ENCODE data around the gene ETS2. TPM values are rescaled to one million over a fixed set of nuclear protein-coding genes. Genes with fewer than 3 reads are reported as not detected.

Gene ETS2
- total and polyA plus RNA-seq, 2 experiments from 2014 or later: 4.4 to 7.3 TPM

DNA sequence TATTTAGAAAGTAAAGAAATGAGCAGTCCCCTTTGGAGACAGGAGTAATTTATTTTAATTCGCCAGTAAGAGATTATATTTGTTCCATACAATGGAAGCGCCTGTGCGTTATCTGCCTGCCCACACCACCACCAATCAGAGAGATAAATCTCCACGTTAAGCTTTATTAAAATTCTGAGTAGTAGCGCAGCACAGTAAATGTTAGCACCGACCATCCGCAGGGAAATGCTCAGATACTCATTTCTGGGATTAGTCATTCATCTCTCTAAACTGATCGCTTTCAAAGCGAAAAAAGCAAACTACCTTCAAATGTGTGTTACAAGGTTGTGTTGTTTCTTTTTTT, 1.2 kb downstream of the ETS2 start:
- no peaks in the 10 kb centered on the region for H3K36me3 ChIP-seq (ENCODE audit: low read depth)
- no peaks in the 10 kb centered on the region for H3K9me3 ChIP-seq (ENCODE audit: low read depth)
- H4K20me1 ChIP-seq (ENCODE audit: insufficient read depth): no peaks in the 10 kb centered on the region
- H3K9ac ChIP-seq: peak overlapping the region; percentile 84
- peak overlapping the region; percentile 88 for H3K4me2 ChIP-seq (ENCODE audit: unreplicated experiment)
- H3K9me2 ChIP-seq (ENCODE audit: insufficient read depth): no peaks in the 10 kb centered on the region
- peaks cover 45% of the 10 kb centered on the region for H3K79me2 ChIP-seq (ENCODE audit: insufficient read depth)
- H3K4me1 ChIP-seq (ENCODE audit: insufficient read depth): peaks cover 24% of the 10 kb centered on the region
- no peaks in the 10 kb centered on the region for H3K27me3 ChIP-seq (replicated peaks; ENCODE audit: insufficient read depth)
- no peak for TF ChIP-seq EZH2phosphoT487 (IDR thresholded peaks at IDR 0.05; ENCODE audit: insufficient read depth, low read depth)
- no peak for TF ChIP-seq EZH2 (IDR thresholded peaks at IDR 0.05; ENCODE audit: insufficient read depth, poor library complexity, severe bottlenecking)
- H2AFZ ChIP-seq: peak overlapping the region; percentile 88
- WGBS, 2 experiments (ENCODE audit: low coverage in 1 of 2, low lambda C conversion rate in 2 of 2, missing lambda C conversion rate in 2 of 2): 1 to 2% methylated on average over 9 of the region's 9 CpGs
- H3K27ac ChIP-seq: 0 out of 2 replicates have a peak overlapping the region, but pooled peaks have one; percentile 1
- peak; percentile 76 for DNase-seq
- in situ Hi-C loops (cut with MboI): loop anchor here (10.0 kb wide), 2 partner anchors 72 to 318 kb away; no protein-coding TSS in a partner anchor
- H3F3A ChIP-seq (ENCODE audit: insufficient read depth): peaks cover 31% of the 10 kb centered on the region
- H3K4me3 ChIP-seq: peak overlapping the region; percentile 82

- H3K27me3 ChIP-seq (replicated peaks; ENCODE audit: insufficient read depth): no peaks in the 10 kb centered on the region
- peaks cover 25% of the 10 kb centered on the region for H3K4me1 ChIP-seq (ENCODE audit: insufficient read depth)
- 5 to 16% methylated on average over 2 of the region's 2 CpGs for WGBS, 2 experiments (ENCODE audit: low coverage in 1 of 2, low lambda C conversion rate in 2 of 2, missing lambda C conversion rate in 2 of 2)
- peak overlapping the region; percentile 88 for H3K4me2 ChIP-seq (ENCODE audit: unreplicated experiment)
- 0 out of 2 replicates have a peak overlapping the region, but pooled peaks have one; percentile 1 for H3K27ac ChIP-seq
- peaks cover 34% of the 10 kb centered on the region for H3F3A ChIP-seq (ENCODE audit: insufficient read depth)
- H3K79me2 ChIP-seq (ENCODE audit: insufficient read depth): peaks cover 50% of the 10 kb centered on the region
- no peaks in the 10 kb centered on the region for H4K20me1 ChIP-seq (ENCODE audit: insufficient read depth)
- H3K9me3 ChIP-seq (ENCODE audit: low read depth): no peaks in the 10 kb centered on the region
- 0 out of 2 replicates have a peak overlapping the region, but pooled peaks have one; percentile 88 for H2AFZ ChIP-seq
- TF ChIP-seq EZH2 (IDR thresholded peaks at IDR 0.05; ENCODE audit: insufficient read depth, poor library complexity, severe bottlenecking) (no peak), EZH2phosphoT487 (IDR thresholded peaks at IDR 0.05; ENCODE audit: insufficient read depth, low read depth) (no peak)
- peak overlapping the region; percentile 82 for H3K4me3 ChIP-seq
- no peaks in the 10 kb centered on the region for H3K9me2 ChIP-seq (ENCODE audit: insufficient read depth)
- in situ Hi-C loops (cut with MboI): loop anchor here (10.0 kb wide), 2 partner anchors 73 to 317 kb away; no protein-coding TSS in a partner anchor
- DNase-seq: peak; percentile 28
- no peaks in the 10 kb centered on the region for H3K36me3 ChIP-seq (ENCODE audit: low read depth)
- H3K9ac ChIP-seq: peak overlapping the region; percentile 84
Measured at GRCh38 chr21:38807441-38807871, 1.7 kb downstream of the ETS2 start.

DNA sequence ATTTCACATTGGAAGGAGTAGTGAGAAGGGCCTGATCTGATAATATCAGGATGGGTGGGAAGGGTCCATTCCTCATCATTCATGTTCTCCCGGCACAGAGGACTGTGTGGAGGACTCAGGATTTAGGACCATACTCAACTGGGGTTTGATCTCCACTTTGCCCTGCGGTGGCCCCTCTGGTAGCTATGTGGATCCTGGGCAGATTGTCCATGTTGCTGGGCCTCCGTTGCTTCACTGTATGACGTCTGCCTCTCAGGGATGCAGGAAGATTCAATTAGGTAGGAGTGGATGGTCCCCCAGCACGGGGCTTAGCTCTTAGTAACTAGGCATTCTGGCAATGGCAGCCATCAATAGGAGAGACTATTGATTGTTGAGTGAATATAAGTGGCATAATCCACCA, 2.3 kb downstream of the ETS2 start:
- Histone ChIP-seq H3K9me2 (ENCODE audit: insufficient read depth) (no peaks in the 10 kb centered on the region), H3K9ac (peak overlapping the region; percentile 84; the same call in 1 of the 2 replicates), H3K4me1 (ENCODE audit: insufficient read depth) (peaks cover 25% of the 10 kb centered on the region), H3K4me3 (peak overlapping the region; percentile 82), H2AFZ (no peak overlapping the region), H3K9me3 (ENCODE audit: low read depth) (no peaks in the 10 kb centered on the region), H3K27ac (no peak overlapping the region), H3K79me2 (ENCODE audit: insufficient read depth) (peaks cover 55% of the 10 kb centered on the region), H3K36me3 (ENCODE audit: low read depth) (peaks cover 2% of the 10 kb centered on the region; the same call in 1 of the 2 replicates), H3F3A (ENCODE audit: insufficient read depth) (peaks cover 34% of the 10 kb centered on the region), H3K4me2 (ENCODE audit: unreplicated experiment) (no peak overlapping the region), H3K27me3 (replicated peaks; ENCODE audit: insufficient read depth) (no peaks in the 10 kb centered on the region), H4K20me1 (ENCODE audit: insufficient read depth) (no peaks in the 10 kb centered on the region)
- TF ChIP-seq EZH2 (IDR thresholded peaks at IDR 0.05; ENCODE audit: insufficient read depth, poor library complexity, severe bottlenecking) (no peak), EZH2phosphoT487 (IDR thresholded peaks at IDR 0.05; ENCODE audit: insufficient read depth, low read depth) (no peak)
- WGBS, 2 experiments (ENCODE audit: low coverage in 1 of 2, low lambda C conversion rate in 2 of 2, missing lambda C conversion rate in 2 of 2): 96 to 98% methylated on average over 5 of the region's 5 CpGs
- no peak for DNase-seq
- in situ Hi-C loops (cut with MboI): loop anchor here (10.0 kb wide), 2 partner anchors 73 to 317 kb away; no protein-coding TSS in a partner anchor

GRCh38 chr21:38809198-38809878, 3.6 kb downstream of the ETS2 start:
- H3K27me3 ChIP-seq (replicated peaks; ENCODE audit: insufficient read depth): no peaks in the 10 kb centered on the region
- H3K9ac ChIP-seq: no peak overlapping the region
- H3K4me3 ChIP-seq: no peak overlapping the region
- H3K4me2 ChIP-seq (ENCODE audit: unreplicated experiment): no peak overlapping the region
- WGBS, 2 experiments (ENCODE audit: low coverage in 1 of 2, low lambda C conversion rate in 2 of 2, missing lambda C conversion rate in 2 of 2): 92 to 100% methylated on average over 2 of the region's 2 CpGs
- in situ Hi-C loops (cut with MboI): loop anchor here (10.0 kb wide), 2 partner anchors 75 to 315 kb away; no protein-coding TSS in a partner anchor
- no peak for DNase-seq
- H3K9me3 ChIP-seq (ENCODE audit: low read depth): no peaks in the 10 kb centered on the region
- H3K27ac ChIP-seq: no peak overlapping the region
- no peaks in the 10 kb centered on the region for H4K20me1 ChIP-seq (ENCODE audit: insufficient read depth)
- peaks cover 55% of the 10 kb centered on the region for H3K79me2 ChIP-seq (ENCODE audit: insufficient read depth)
- peaks cover 25% of the 10 kb centered on the region for H3K4me1 ChIP-seq (ENCODE audit: insufficient read depth)
- H3K9me2 ChIP-seq (ENCODE audit: insufficient read depth): no peaks in the 10 kb centered on the region
- TF ChIP-seq EZH2 (IDR thresholded peaks at IDR 0.05; ENCODE audit: insufficient read depth, poor library complexity, severe bottlenecking) (no peak), EZH2phosphoT487 (IDR thresholded peaks at IDR 0.05; ENCODE audit: insufficient read depth, low read depth) (no peak)
- H3K36me3 ChIP-seq (ENCODE audit: low read depth): peaks cover 13% of the 10 kb centered on the region
- H3F3A ChIP-seq (ENCODE audit: insufficient read depth): peaks cover 37% of the 10 kb centered on the region
- H2AFZ ChIP-seq: no peak overlapping the region

Data from GM23248 (cell line).